NCI-H345 treated with DMSO at 0.1 percent for 48 hours (cell line): ENCODE data around the gene RAB23.

ENCODE experiments used
- DNase-seq: peaks from one replicate; lab custom pipeline; 2025; ENCODE audit not compliant: unreplicated experiment; lab: John Stamatoyannopoulos, UW

RAB23 gene

DNA sequence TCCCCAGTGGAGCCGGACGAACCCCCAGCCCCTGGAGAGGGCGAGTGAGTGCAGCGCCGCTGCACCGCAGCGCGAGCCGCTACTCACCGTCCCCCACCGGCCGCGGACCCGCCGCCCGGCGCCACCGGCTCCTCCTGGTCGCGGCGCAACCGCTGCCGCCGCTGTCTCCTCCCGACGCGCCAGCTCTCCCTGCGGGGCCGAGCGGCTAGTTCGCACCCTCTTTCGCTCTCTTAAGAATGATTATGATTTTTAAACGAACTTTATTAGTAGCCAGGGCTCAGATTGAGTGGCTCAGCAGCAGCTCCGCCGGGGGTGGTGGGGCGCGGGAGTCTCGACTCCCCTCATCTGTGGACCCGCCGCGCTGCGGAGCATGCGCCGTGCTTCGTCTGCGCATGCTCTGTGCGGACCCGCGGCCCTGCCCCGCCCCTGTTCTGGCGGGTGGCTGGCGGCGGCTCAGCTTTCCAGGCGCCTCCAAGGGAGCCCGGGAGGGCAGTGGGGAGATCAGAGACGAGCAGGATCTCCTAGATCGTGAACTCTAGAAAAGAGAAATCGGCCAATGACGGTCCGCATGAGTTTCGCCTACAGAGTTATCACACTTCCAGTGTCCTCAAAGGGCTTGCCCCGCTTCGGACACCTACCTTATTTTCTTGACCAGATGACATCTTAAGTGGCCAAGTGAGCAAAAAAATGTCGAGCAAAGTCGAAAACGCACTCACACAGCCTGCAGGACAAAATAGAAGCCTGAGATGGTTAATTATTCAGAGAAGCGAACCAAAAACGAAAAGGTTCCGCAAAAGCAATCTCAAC lies at the start of gene RAB23:
Gene RAB23, minus strand, starts transcription at position 372 of the 807 bp plus-strand sequence. CDS start 11,927 bp downstream, outside the sequence.
- peak; percentile 74 for DNase-seq

DNA sequence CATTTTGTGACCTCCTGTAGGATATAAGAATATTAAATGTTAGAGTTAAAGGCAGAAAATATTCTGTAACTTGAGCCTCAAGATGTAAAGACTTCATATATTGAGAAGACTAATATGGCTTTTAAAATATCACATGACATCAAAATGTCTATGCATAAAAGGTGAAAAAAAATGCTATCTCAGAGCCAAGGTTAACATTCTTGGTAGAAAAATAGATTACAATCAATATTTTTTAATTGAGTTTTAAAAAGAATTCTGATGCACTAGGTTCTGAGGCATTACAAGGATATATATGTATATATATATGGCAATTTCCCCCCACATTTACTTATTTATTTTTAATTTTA lies 46.2 kb upstream of the RAB23 start:
- DNase-seq, result no peak

DNA sequence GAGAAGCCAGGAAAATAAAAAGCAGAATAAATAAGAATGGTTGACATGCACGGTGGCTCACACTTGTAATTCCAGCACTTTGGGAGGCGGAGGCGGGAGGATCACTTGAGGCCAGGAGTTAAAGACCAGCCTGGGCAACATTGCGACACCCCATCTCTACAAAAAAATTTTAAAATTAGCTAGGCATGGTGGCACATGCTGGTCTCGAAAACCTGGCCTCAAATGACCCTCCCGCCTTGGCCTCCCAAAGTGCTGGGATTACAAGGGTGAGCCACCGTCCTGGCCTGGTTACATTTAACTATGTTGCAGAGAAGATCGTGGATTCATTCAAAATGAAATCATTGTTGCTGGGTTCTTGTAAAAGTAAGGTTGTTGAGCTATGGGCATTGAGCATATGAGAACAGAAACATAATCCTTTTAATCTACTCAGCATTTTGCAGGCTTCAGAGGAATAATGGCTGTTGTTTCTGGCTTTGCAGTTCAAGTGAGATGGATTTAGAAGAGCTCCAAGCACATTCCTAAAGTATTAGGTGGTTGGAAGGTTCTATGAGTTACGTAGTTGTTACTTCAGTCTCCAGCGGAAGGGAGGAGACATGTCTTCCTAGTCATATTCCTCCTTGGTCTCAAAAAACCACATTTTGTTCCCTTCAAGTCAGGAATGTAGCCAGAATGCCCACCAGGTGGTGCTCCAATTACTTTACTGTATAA lies 45.6 kb upstream of the RAB23 start:
- DNase-seq, result peak; percentile 2

DNA sequence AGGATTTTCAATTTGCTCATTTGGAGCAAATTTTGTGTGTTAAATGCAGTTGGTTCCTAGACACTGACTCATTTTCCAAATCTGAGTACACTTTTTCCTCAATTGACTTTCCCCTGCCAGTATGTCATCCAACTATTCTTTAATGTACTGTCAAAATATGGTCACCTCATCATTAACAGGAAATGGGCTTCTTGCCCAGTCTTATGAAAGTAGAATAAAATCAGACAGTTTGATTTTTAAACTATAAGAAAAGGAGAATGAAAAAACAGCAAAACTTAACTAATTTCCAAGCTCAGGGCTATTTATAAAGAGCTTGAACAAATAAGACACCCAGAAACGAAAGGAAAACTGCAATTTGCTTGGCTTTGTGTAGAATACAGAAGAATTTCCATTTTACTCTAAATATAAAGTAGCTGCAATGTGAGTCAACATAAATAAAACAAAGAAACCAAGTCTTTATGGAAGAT lies 43.7 kb upstream of the RAB23 start:
- no peak for DNase-seq

DNA sequence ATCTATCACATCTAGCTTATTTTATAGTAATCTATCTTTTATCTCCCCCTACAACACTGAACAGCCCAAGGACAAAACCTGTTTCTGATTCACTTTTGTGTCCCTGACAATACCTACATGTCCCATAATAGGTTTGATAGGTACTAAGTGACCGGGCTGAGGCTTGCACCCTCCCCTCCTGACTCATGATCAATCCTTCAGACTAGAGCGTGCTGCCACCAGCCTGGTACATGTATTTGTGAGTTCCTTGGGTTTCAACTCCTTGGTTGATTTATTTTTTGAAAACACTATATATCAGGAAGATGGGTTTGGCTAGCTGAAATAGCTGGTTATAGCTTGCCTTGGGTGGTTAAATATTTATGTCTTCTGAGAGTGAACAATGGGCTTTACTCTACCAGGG lies 41.6 kb upstream of the RAB23 start:
- no peak for DNase-seq

DNA sequence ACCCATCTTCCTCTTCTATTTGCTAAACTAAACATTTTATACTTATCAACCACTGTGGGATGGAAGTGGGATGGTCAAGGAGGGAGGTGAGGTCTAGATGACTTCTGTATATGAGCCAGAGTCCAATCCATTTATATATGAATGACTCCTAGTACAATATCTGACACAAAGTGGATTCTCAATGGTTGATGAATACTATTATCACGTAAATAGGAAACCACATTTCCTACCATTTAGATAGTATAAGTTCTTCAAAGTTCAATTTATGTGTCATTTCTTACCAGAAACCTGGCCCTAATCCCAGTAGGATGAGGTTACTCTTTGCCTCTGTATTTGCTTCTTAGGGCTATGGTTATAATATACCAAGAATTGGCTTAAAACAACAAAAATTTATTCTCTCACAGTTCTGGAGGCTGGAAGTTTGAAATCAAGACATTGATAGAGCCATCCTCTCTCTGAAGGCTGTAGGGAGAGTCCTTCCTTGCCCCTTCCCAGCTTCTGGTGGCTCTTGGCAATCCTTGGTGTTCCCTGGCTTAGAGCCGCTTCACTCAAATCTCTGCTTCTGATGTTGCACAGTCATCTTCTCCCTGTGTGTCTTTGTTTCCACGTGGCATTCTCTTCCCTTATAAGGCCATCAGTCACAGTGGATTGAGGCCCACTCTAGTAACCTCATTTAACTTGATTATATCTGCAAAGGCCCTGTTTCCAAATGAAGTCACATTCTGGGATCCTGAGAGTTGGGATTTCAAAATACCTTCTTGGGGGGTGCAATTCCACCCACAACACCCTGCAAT lies 41.0 kb upstream of the RAB23 start:
- DNase-seq, result no peak

DNA sequence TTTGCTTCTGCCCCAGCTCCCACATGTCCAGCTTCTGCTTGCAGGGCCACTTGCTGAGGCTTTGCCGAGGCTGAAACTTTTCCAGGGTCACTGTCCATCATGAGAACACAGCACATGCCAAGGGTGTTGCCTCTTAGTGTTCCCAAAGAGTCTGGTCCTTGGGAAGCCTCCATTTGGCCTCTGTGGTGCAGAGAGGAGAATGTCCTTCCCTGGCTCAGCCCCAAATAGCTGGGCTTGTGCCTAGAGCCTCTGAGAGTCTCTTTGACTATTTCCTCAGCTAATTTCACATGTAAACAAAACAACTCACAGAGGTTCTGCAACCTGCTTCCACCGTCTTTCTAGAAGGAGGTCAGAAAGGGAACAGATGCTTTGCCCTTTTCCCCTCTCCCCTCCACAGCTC lies 40.4 kb upstream of the RAB23 start:
- DNase-seq, result no peak

DNA sequence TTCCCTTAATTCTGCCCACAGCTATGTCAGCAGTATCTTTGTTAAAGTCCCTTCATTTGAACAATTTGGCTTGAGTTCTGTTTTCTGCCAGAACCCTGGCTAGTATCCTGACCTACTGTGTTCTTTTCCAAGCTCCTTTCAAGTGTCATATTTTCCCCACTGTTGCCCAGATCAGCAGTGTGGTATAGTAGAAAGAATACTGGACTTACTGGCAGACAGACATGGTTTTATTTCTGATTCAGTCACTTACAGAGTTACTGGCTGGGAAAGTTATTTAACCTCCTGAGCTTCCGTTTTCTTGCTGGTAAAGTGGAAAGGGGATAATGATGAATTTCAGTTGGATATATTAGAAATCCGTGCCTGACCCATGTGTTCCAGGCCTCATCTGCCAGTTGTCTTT lies 39.8 kb upstream of the RAB23 start:
- no peak for DNase-seq

DNA sequence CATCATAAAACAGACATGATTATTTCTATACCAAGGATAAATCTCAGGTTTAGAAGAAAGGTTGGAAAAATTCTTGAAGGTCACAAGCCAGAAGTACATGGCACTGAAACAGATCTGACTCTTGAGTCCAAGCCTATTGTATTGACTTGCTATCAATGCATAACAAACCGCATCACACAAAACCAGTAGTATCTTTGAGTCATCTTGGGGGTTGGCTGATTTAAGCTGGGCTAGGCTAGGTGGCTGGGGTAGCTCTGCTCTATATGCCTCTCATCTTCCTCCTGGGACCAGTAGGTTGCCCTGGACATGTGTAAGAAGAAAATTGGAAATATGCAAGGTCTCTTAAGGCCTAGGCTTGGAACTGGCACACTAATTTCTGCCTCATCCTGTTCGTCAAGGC lies 37.0 kb upstream of the RAB23 start:
- no peak for DNase-seq

DNA sequence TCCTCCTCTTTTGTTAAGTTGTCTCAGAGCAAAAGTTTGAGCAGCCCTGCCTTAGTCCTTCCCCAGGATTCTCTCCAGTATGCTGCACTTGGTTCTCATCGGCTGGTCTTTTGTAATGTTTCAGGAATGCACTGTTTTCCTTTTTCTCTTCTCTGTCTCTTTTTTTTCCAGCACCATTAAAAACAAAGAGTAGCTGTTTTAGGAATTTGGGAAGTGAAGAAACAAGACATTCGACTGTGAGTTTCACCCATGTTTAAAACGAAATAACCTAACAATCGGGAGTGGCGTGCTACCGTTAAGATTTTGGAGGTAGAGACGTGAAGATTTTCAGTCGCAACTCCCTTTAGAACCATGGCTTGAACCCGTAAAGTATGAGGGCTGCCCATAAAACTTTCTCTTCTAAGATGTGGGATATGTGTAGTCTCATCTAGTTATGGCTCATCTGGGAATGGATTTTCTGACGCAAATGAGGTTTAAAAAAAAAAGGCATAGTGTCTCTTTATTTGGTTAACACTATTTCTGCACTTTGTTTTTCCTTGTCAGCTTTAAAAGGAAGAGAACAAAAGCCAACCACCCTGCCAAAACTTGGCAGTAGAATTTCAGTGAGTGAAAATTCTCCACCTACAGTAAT lies 35.9 kb upstream of the RAB23 start:
- DNase-seq, result no peak

DNA sequence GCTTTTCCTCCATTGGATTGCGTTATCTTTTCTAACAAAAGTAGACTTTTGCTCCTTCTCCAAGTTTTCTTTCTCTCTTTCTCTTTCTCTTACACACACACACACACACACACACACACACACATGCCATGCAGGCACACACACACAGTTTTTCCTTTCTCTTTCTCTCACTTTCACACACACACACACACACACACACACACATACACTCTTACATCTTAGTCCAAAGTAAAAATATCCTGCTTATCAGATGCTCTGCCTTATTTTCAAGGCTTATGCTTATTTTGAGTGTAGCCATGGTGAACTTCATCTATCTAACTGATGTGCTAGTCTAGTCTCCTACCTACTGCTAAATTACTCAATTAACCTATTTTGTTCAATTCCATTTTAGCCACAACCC lies 34.4 kb upstream of the RAB23 start:
- DNase-seq, result no peak

DNA sequence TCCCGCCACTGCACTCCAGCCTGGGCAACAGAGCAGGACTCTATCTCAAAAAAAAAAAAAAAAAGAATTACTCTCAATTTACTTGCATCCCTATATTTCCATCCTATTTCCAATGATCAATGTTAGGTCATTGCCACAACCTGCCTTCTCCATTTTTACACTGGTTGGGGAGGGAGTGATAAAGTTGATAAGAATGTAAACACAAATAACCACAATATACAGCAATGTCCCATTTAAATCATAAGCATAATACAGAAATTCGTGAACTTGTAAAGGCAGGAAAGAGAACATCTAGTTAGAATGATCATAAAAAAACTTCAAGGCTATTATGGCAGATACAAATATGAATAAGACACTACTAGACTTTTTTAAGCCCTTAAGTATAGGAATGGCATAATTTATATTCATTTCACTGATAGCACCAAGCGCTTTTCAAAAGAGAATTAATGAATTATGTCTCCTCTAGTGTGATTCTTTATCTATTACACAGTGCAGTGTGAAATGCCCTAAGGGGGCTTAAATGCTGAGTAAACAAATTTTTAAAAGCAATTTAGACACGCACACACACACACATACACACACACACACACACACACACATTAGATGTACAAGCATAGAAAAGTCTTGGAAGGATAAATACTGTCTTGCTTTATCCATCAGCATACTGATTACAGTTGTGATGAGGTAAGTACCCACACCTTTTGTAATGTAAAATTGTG lies 33.5 kb upstream of the RAB23 start:
- DNase-seq, result no peak

DNA sequence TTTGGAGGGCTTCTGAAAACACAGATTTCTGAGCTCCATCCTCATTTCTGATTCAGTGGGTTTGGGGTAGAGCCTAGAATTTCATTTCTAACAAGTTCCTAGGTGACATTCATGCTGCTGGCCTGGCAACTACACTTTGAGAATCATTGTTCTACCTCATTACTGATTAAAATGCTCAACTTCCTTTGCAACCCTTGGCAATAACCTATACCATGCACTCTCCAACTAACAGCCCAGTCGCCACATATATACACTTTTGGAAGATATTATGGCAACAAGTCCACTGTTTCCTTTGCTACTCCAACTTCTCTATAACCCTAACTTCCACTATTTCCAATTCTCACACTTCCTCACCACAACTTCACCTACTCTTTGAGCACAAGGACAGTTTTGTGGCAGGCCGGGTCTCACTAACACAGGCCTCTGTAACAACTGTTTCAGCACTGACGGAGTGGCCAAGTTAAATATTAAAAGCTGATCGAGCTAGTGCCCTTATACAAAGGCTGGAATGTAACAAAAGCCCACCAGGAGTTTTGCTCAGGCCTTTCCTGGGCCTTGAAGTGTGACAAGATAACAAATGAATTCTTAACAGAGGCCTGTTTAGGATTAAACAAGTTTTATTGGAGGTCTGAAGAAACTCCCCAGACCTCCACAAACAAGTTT lies 32.1 kb upstream of the RAB23 start:
- DNase-seq, result no peak

DNA sequence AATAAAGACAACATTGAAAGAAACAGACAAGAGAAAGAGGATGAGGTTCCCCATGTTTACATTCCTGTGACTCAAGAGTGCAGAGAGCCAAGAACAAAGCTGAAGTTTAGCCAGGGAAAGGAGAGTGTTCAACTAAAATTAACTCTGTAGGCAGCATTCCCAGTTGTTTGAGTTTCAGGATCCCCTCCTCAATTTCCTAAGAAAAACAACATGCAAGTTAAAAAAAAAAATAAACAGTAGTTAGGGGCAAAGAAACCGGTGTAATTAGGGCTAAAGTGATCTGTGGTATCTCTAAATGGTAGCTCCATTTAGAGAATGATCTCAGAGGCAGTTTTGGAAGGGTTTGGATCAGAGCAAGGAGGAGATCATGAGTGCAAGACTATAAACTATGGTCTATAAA lies 30.9 kb upstream of the RAB23 start:
- no peak for DNase-seq

DNA sequence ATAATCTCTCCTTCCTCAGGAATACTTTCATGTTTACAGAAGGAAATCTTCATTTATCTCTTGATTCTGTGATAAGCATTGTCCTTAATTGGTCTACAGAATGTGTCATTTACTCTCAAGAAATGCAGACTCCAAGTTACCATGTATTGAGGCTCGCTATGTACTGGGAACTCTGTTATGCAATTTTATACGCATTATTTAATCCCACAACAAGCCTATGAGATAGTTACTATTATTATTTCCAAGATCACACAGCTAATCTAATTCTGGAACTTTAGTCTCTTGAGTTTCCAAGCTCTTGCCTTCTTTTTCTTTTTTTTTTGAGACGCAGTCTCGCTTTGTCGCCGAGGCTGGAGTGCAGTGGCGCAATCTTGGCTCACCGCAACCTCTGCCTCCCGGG lies 30.0 kb upstream of the RAB23 start:
- DNase-seq, result no peak

DNA sequence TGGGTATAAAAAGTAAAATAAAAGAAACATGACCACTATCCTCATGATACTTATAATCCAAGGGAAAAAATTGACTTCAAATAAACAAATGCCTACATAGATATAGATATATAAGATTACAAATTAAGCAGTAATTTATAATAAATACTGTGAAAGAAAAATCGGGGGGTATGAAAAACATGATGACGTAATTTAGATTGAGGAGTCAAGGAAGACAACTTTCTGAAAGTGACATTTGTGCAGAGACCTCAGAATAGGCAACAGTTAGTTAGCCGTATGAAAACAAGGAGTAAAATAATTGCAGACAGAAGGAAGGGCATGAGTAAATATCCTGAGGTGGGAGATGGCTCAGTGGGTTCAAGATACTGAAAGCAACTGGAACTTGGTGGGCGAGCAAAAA lies 28.2 kb upstream of the RAB23 start:
- DNase-seq, result no peak

DNA sequence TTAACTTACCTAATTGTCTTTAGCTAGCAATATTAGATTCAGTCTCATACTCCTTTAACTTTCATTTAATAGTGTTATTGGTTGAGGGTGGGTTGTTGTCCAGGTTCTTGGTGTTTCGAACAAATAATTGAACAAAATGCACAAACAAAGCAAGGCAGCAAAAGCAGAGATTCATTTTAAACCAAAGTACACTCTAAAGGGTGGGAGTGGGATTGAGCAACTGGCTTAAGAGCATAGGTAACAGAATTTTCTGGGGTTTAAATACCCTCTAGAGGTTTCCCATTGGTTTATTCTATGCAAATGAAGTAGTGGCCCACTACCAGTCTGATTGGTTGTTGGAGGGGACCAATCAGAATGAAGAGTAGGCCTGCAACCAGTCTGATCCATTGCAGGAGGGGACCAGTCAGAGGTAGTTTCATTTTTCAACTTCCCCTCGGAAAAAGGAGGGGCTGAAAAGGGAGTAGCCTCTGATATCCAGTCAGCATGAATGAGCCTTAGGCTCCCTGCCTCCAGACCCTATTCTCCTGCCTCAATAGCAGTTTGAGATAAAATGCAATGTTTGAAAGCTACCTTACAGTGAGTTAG lies 26.3 kb upstream of the RAB23 start:
- DNase-seq, result no peak

DNA sequence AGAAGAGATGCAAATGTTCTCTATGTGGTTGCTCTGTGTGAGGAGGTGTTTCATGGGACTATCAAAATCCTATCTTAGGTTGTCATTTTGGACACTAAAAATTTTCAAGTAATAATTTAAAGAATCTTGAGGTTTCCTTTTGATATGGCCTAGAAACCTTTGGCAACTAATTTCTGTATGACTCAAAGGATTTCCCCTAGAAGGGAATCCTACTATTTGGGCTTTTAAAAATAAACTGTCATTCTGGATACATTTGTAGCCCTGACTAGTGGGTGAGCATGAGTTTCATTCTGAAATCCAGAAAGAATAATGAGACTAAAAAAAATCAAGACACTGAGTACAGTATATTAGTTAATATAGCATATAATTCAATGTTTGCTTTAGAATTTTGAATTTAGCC lies 25.5 kb upstream of the RAB23 start:
- no peak for DNase-seq

DNA sequence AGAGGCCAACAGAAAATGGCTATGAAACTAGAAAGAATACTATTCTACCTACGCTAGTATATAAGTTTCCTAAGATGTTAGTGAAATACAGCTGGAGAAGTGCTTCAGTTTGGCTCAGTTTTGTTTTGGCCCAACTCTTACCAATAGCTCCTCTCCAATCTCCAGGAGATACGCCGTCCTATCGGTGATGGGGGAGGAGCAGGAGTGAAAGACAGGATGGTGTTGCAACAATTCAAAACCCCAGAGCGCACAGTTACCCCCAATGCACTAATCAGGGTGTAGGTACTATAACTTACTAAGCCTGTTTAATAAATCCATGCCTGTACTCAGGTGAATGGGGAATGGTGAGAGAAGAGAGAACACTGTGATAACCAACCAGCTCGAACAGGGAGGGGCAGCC lies 24.2 kb upstream of the RAB23 start:
- no peak for DNase-seq

DNA sequence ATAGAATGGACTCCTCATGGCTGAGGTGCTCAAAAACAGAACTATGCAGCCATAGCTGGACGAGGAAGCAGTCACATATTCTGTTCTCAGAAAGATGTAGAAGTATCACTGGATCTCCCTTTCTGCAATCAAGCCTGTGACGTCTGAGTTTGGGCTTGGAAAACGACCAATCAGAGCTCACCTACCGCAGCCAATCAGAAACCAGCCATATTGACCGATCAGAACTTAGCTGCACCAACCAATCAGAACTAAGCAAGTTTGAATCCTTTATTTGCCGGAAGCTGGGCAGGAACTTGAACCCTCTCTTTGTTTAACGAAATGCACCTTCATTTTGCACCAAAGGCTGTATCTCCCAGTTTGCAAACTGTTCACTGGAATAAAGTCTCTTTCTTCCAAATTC lies 21.8 kb upstream of the RAB23 start:
- DNase-seq, result no peak
